ENCODE measurements around the gene GNS.
"Not testable (repeated sequence)": the region's sequence is repeated elsewhere in the genome, so short reads cannot be mapped to it uniquely, and the experiment has no call there.

GNS gene

DNA sequence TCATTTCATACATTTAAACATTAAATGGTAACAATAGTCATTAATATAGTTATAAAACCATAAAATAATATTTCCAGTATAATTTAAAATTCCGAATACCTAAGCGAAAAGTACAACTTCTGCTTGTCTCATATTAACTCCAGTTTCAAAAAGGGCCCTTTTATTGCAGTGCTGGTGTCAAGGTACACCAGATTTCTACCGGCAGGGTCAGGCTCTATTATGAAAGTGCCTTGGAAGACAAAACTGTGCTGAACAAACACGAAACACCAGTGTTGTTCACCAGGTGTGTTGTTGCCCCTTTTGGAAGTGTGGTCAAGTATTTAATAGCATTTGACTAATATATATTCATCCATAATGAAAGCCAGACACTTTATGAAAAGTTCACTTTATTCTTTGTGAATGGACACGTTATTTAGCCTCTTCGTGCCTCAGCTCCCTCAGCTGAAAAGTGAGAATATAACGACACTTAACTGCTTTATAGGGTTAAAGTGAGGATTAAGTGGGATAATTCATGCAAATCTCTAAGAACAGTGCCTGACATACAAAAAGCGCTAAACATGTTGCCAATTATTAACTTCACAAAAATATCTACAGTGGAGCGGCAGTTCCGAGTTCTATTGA is 20.3 kb upstream of the GNS start:
- DNase-seq = no peak

DNA sequence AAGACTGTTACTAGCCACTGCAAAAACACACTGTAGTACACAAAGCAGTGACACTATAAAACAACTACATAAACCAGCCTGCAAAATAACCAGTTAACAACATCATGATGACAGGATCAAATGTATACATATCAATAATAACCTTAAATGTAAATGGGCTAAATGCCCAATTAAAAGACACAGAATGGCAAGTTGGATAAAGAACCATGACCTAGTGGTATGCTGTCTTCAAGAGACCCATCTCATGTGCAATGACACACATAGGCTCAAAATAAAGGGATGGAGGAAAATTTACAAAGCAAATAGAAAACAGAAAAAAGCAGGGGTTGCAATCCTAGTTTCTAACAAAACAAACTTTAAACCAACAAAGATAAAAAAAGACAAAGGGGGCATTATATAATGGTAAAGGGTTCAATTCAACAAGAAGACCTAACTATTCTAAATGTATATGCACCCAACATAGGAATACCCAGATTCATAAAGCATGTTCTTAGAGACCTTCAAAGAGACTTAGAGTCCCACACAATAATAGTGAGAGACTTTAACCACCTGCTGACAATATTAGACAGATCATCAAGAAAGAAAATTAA is 16.0 kb upstream of the GNS start:
- DNase-seq = not testable (repeated sequence)

DNA sequence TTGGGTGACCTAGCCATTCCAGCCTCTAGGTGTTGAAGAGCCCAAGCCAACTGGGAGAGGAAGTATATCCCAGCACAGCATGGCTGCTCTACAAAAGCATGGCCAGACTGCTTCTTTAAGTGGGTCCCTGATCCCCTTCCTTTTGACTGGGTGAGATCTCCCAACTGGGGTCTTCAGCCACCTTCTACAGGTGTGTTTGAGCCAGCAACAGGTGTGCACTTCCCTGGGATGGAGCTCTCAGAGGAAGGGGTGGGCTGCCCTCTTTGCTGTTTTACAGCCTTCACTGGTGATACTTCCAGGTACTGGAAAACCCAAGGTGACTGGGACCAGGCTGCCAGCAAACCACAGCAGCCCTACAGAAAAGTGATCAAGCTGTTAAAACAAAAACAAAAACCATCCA is 14.2 kb upstream of the GNS start:
- DNase-seq = no peak

DNA sequence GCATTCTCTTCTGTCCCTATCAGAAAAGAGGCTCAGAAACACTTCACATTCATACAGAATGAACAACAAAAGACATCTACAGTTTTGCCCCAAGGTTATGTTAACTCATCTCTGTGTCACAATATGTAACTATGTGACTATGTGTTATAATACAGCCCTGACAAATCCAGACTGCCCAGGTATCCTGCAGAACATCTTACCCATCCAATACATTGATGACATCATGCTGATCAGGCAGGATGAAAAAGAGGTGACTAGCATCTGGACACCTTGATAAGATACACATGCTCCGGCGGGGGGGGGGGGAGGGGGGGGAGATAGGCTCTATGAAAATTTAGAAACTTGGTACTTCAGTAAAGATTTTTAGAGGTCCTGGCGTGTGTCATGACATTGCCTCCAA is 8.3 kb upstream of the GNS start:
- no peak for DNase-seq

DNA sequence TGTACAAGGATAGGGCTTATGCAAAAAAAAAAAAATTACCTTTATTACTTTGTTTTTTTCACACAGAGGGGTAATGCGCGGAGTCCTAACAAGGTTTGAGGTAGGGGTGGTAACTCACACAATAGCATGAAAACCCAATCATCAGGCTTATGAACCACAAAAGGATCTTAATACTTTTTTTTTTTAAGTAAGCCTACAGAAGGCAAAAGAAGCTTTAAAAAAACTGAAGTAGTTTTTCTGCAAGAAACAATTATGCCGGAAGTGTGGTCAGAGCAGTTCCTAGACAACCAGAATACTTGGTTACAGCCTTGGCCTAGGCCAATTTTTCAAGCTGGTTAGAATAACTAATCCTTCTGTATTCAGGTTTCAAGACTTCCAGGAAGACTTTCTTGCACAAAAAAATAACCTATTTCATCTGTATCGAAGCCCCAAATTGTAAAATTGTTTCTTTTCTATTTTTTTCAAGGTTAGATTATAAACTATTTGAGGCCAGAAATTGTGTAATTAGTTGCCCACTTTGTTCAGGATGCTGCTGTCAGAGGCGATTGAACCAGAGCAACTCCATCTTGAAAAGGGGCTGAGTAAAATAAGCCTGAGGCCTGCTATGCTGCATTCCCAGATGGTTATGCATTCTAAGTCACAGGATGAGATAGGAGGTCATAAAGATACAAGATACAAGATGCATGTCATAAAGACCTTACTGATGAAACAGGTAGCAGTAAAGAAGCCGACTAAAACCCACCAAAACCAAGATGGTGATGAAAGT is 1.8 kb upstream of the GNS start:
- no peak for DNase-seq

DNA sequence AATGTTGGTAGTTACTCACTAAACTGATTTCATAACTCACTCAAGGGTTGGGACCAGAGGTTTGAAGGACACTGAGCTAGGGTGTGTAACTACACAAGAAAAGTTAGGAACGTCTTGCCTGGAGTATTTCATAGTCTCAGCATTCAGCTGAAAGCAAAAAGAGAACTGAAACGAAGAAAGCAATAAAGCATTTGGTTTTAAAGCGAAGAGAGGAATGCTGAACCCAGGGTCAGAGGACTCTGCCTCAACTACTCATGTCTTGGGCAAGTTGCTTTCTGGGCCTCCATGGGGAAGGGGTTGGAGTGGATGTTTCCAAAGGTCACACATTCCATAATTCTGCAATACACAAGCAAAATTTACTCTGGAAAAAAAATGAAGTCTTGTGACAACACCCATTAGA is 1.4 kb downstream of the GNS start:
- no peak for DNase-seq

DNA sequence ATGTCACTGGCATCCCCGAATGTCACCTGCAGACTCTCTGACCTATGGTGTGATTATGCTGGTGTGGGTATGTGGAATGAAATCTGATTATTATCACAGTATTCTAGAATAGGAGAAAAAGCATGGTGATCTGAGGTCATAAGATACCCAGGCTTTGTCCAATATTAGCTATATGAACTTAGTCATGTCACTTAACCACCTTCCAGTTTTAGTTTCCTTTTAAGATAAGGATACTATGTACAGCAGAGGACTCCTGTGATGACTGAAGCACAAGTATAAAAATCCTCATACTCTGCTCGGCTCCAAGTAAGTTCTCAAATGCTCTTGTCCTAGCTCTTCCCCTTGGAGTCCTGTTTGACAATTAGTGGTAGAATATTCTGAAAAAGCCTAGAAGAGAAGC is 2.8 kb downstream of the GNS start:
- no peak for DNase-seq

DNA sequence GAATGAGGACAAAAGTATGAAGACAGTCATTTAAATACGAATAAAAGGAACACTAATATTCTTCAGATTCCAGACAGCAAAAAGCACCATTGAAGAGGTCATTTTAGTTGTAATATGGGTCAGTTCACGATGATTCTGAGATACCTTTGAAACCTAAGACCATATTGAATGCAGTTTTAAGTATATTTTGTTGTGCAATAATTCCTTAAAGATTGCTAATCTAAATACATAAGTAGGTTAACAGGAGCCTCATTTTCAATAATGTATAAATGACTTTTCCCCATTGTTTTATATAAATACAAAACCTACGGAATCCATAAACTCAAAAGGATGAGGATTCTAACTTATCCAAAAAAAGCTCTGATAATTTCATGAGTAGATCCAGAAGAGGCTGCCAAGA is 5.8 kb downstream of the GNS start:
- DNase-seq = no peak

DNA sequence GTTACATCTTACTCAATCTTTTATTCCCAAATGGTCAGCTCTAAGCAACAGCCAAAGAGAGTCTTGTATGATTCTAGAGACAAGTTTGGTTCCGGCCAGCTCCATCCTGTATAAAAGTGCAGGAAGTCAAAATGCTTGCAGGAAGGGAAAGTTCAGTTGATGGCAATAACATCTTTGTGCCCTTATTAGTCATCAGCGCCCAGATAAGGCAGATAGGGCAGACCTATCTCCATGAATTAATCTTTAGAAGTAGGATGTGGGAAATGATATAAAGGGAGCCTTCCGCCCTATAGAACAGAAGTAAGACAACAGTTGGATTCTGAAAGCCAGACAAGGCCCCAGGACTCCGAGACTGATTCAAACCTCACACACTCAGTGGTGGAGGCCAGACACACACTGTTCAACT is 6.4 kb downstream of the GNS start:
- no peak for DNase-seq

DNA sequence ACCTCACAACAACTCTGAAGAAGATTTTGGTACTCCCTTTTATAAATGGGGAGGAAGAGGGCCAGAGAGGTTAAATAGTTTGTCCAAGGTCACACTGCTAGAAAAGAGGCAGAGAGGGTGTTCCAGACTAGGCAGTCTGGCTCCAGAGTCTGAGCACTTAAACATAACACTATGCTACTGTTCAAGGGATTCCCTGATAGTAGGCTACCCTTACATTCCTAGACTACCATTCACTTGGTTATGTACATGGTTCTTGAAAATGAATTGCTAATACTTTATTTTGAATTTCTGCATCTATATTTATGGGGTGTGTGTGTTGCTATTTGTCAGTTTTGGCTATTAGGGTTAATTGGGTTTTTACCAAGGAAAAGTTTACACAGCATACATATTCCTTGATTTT is 7.2 kb downstream of the GNS start:
- no peak for DNase-seq

DNA sequence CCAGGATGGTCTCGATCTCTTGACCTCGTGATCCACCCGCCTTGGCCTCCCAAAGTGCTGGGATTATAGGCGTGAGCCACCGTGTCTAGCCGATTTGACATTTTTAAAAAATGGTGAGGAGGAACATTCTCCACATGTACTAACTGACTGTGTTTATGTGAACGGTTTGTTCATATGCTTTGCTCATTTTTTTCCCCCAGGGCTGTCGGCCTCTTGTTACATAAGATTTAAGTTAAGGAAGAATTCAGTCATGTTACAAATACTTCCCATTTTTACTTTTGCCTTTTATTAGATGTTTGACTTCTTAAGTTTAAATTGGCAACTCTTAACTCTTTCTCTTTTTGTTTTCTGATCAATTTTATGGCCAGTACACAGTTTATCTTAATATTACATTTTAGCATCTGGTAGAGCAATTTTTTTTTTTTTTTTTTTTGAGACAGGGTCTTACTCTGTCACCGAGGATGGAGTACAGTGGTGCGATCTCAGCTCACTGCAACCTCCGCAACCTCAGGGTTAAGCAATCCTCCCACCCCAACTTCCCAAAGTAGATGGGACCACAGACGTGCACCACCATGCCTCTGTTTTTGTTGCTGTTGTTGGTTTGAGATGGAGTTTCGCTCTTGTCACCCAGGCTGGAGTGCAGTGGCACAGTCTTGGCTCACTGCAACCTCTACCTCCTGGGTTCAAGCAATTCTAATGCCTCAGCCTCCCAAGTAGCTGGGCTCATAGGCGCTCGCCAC is 9.6 kb downstream of the GNS start:
- no peak for DNase-seq

DNA sequence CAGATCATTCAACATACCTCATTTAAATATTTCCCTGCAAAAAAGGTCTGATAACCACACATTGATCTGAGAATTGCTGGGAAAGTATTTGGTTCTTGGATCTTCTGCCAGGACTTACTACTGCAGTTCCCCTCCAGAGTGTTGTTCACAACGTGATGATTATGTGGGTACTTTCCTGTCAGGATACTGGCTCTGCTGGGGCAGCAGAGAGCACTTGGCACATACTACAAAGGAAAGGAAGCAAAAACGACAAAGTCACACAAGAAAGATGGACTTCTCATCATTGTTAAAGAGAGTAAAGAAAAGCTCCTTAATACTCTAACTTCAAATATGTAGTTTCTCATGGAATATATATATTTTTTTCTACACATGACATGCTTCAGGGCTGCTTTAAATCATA is 11.5 kb downstream of the GNS start:
- DNase-seq = no peak

DNA sequence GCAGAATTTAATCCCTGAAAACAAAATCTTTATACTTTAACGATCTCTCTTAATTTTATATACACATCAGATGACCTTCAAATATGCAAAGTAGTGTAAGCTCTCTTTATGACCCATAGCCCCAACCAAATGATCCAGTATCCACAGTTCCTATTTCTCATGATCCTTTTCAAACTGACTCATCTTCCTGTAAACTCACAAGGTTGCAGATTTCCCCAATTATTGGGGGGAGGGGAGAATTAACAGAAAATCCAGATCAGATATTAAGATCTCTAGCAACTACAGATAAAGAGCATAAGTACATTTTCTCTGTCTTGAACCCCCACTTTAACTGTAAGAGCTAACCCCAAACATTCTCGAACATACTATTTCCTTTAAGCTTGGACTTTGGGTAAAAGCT is 12.5 kb downstream of the GNS start:
- no peak for DNase-seq

DNA sequence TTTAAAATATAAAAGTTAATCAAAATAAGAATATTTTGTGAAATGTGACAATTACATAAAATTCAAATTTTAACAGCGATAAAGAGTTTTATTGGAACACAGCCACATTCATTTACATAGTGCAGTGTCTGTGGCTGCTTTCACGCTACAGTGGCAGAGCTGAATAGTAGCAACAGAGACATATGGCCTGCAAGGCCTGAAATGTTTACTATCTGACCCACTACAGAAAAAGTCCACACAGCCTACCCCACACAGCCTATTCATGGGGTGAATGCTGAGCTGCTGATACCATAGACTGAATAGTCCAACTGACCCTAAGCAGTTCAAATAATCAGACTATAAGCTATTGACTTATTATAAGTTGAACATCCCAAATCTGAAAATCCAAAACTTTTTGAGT is 13.2 kb downstream of the GNS start:
- no peak for DNase-seq

DNA sequence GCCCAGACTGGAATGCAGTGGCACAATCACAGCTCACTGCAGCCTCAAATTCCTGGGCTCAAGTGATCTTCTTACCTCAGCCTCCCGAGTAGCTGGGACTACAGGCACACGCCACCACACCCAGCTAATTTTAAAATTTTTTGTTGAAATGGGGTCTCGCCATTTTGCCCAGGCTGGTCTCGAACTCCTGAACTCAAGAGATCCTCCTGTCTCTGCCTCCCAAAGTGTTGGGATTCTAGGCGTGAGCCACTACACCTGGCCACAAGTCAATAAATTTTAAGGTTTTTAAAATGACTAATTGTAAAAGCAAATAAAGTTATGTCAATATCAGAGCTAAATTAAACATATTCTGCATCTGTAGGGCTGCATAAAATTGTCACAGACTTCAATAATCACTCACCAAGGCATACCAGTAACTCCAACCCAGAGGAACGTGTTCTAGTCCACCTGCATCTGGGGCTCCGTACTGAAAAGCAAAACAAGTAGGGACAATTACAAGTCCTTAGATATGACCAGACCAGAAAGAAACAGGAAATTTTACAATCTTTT is 13.9 kb downstream of the GNS start:
- DNase-seq = no peak

DNA sequence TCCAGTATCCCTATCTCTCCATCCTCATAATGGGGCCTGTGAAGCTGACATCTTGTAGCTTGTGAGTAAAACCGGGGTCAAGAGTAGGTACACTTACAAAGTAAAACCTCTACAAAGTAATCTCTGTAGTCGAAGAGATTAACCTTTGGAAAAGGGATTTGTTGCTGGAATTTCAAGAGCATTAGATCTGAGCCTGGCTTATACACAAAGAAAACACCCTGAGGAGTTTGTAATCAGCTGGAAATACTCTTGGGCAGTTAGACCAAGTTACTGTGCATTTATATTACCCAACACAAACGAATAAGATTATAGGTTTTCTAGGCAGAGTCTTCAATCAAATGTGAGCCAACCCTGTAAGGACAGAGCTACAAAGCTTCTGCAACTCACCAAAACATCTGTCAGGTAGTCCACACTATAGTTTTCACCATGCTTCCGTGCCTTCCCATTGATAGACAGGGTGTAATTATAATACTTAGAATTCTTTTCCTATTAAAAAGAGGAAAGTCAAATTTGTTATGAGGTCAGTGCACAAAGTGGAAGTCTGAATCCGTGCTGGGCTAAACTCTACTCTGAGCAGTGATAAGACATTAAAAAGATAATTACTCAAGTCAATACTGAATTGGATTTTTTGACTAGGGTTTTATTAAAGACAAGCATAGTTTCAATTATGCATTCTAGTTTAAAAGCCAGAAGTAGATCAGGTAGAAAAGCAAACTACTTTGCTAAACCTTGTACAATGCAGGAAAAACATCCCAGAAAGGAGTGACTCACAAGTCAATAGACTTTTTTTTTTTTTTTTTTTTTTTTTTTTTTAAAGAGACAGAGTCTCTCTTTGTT is 14.6 kb downstream of the GNS start:
- no peak for DNase-seq

DNA sequence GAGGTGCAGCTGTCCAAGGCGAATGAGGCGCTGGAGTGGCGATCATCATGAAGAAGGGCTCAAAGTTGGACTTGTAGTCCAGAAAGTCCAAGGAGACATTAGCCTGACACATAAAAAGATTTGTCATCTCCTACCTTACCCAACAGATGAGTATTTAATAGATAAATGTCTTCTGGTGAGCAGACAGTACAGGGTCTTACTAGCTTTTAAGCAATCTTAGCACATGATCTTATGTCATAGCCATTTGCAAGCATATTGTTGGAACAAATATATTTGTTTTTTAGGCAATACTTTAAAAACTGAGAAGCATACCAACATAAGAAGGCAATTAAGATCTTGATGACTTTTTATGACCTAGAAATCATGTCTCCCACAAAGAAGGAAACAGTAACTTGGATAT is 16.0 kb downstream of the GNS start:
- no peak for DNase-seq

DNA sequence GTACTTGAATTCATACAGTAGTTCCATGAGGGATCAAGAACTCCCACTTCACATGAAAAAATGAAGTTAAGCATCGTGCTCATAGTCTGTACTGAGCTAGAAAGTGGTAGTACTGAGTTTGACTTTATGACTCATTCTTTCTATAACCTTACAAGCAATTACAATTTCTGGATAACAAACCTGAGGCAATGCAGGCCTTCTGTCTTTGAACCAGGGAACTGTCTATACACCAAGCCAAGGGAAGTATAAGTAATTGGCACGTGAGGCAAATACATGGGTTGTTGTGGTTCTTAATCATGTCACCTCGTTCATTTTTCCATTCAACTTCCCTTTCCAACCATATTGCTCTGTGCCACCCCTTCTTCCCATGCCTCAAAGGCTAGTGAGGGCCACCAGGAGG is 16.8 kb downstream of the GNS start:
- DNase-seq = no peak

DNA sequence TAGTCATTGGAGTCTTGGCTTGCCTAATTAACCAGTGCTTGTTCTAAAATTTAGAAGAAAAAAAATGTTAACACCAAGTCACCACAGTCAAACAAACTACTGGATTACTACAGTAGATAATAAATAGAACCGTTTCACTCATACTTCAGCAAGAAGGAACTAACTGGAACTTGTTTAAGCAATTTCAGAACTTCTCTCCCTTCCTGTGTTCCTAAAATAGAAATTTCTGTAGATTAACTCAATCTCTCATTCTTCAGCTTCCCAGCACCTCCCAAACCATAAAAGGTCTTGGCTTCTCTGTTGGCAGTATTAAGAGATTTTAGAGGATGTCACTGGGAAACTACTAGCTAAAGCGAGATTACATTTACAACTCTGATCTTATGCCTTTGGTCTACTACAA is 18.6 kb downstream of the GNS start:
- DNase-seq = no peak

DNA sequence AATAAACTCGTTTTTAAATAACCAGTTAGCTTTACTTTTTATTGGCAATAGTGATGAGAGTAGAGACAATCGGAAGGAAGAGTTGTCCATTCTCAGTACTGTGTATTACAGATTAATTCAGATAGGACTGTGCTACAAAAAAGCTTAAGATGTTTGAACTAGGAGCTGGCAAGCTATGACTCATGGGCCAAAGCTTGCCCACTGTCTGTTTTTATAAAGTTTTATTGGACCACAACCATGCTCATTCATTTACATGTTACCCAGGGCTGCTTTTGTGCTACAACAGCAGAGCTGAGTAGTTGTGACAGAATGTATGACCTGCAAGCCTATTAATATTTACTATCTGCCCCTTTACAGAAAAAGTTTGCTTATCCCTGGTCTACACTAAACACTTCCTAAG is 19.4 kb downstream of the GNS start:
- DNase-seq = no peak

DNA sequence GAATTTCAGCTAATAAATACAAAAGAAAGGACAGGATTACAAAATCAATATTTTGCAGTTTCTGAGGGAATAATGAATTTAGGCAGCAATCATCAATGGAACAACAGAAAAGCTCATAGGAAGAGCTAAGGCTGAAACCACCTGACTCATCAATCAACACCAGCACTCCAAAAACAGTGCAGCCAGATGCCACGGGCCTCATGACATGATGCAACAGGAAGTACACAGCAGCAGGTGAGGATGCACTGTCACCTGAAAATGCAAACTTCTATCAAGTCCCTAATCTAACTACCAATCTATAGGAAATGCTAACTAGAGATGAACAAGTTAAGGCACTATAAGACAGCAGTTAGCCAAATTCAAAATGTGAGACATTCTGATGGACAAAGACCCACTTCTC is 21.7 kb downstream of the GNS start:
- DNase-seq = no peak

DNA sequence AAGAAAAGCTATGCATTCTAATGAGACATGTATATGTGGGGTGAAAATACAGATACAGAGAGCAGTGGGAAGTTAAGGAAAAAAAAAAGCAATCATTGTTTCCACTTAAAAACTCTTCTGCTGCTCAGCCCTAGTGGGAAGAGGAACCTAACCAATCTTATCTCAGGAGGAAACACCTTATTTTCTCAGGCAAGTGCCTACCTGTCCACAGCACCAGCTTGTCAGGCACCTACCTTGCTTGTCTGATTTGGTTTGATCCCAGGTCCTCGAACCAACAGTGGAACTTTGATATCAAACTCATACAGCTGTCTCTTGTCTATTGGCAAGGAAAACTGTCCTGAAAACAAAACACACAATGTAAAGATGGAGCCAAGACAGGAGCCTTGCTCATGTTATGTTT is 22.4 kb downstream of the GNS start:
- no peak for DNase-seq

DNA sequence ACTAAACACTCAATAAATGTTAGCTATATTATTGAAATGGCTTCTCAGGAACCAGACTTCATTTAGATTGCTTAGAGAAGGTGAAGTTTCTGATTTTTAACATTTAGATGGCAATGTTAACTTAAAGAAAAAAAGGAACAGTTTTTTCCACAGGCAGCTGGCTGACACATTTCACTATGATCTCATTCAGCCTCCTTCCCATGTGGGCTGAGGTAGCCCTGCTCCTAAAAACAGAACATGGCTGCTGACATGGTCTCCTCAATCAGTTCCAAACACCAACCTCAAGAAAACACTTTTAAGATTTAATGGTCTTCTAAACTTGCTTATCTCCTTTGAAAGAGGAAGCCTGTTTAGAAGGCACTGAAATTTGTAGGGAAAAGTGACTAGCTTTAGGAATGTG is 23.8 kb downstream of the GNS start:
- no peak for DNase-seq
